H9 (cell line): ENCODE results near the gene RABGAP1L. TPM values are rescaled to one million over a fixed set of nuclear protein-coding genes. Genes with fewer than 3 reads are reported as not detected.

Experiments
- DNase-seq: peaks from one replicate; pipeline ENCODE4 v3.0.0-alpha.2; 2017
- H2AFZ ChIP-seq: one replicate; pipeline ENCODE4 v1.6.1; 2013; ENCODE audit warnings: mild to moderate bottlenecking, low read length, control low read depth, moderate library complexity
- H2AK5ac ChIP-seq: 2 replicates; pipeline ENCODE4 v1.6.1; 2013; ENCODE audit warnings: low read length, control low read depth, mixed read lengths; ENCODE audit not compliant: insufficient read length
- H2BK120ac ChIP-seq: one replicate; pipeline ENCODE4 v1.6.1; 2013; ENCODE audit warnings: low read depth, mild to moderate bottlenecking, low read length, control low read depth, inconsistent platforms; ENCODE audit not compliant: poor library complexity, severe bottlenecking
- H2BK12ac ChIP-seq: 2 replicates; pipeline ENCODE4 v1.6.1; 2013; ENCODE audit warnings: low read length, control low read depth, mixed read lengths, low read depth; ENCODE audit not compliant: insufficient read length
- H2BK15ac ChIP-seq: 2 replicates; pipeline ENCODE4 v1.6.1; 2013; ENCODE audit warnings: low read depth, low read length, control low read depth
- H2BK20ac ChIP-seq: one replicate; pipeline ENCODE4 v1.6.1; 2013; ENCODE audit warnings: low read depth, mild to moderate bottlenecking, low read length, control low read depth, inconsistent platforms; ENCODE audit not compliant: poor library complexity, severe bottlenecking
- H2BK5ac ChIP-seq: 2 replicates; pipeline ENCODE4 v1.6.1; 2013; ENCODE audit warnings: low read length, control low read depth, mixed read lengths; ENCODE audit not compliant: insufficient read length
- H3K14ac ChIP-seq: 2 replicates; pipeline ENCODE4 v1.6.1; 2013; ENCODE audit warnings: low read length, control low read depth; ENCODE audit not compliant: insufficient read depth
- H3K18ac ChIP-seq: 2 replicates; pipeline ENCODE4 v1.6.1; 2013; ENCODE audit warnings: low read depth, mild to moderate bottlenecking, mixed read lengths, low read length, control low read depth; ENCODE audit not compliant: insufficient read length
- H3K23ac ChIP-seq: 2 replicates; pipeline ENCODE4 v1.6.1; 2013; ENCODE audit warnings: low read length, control low read depth, mixed read lengths, low read depth; ENCODE audit not compliant: insufficient read length
- H3K23me2 ChIP-seq: 2 replicates; pipeline ENCODE4 v1.6.1; 2013; ENCODE audit warnings: low read depth, mild to moderate bottlenecking, mixed read lengths, low read length, control low read depth; ENCODE audit not compliant: insufficient read length, poor library complexity, severe bottlenecking
- H3K27ac ChIP-seq: 2 replicates; pipeline ENCODE4 v1.5.1; 2013; ENCODE audit warnings: low read length, control low read depth, mixed read lengths, low read depth; ENCODE audit not compliant: insufficient read length
- H3K27me3 ChIP-seq: 2 replicates; pipeline ENCODE4 v1.6.1; 2013; ENCODE audit warnings: low read length, control low read depth, inconsistent platforms; ENCODE audit not compliant: insufficient read depth
- H3K4ac ChIP-seq: 2 replicates; pipeline ENCODE4 v1.6.1; 2013; ENCODE audit warnings: low read depth, mild to moderate bottlenecking, control low read depth, inconsistent platforms, low read length, moderate library complexity
- H3K4me1 ChIP-seq: 2 replicates; pipeline ENCODE4 v1.6.1; 2013; ENCODE audit warnings: low read length, control low read depth, inconsistent platforms; ENCODE audit not compliant: insufficient read depth
- H3K4me2 ChIP-seq: 2 replicates; pipeline ENCODE4 v1.6.1; 2013; ENCODE audit warnings: low read length, control low read depth, mixed read lengths; ENCODE audit not compliant: insufficient read length, insufficient read depth
- H3K56ac ChIP-seq: 2 replicates; pipeline ENCODE4 v1.6.1; 2013; ENCODE audit warnings: low read depth, mild to moderate bottlenecking, mixed read lengths, low read length, control low read depth; ENCODE audit not compliant: insufficient read length
- H3K79me1 ChIP-seq: 2 replicates; pipeline ENCODE4 v1.6.1; 2013; ENCODE audit warnings: low read depth, mild to moderate bottlenecking, moderate library complexity, low read length, control low read depth, inconsistent platforms; ENCODE audit not compliant: insufficient read depth, poor library complexity, severe bottlenecking
- H3K79me2 ChIP-seq: 2 replicates; pipeline ENCODE4 v1.6.1; 2013; ENCODE audit warnings: low read length, control low read depth, inconsistent platforms; ENCODE audit not compliant: insufficient read depth
- H3K9ac ChIP-seq: 2 replicates; pipeline ENCODE4 v1.6.1; 2013; ENCODE audit warnings: low read length, control low read depth, mixed read lengths; ENCODE audit not compliant: insufficient read length; ENCODE audit errors: extremely low read depth
- H3K9me3 ChIP-seq: one replicate; pipeline ENCODE4 v1.6.1; 2013; ENCODE audit warnings: low read depth, low read length, inconsistent platforms; ENCODE audit not compliant: control insufficient read depth
- H3T11ph ChIP-seq: one replicate; pipeline ENCODE4 v1.6.1; 2013; ENCODE audit warnings: mild to moderate bottlenecking, low read length, control low read depth, inconsistent platforms
- H4K20me1 ChIP-seq: one replicate; pipeline ENCODE4 v1.6.1; 2013; ENCODE audit not compliant: control insufficient read depth, insufficient read length, insufficient read depth
- H4K5ac ChIP-seq: 2 replicates; pipeline ENCODE4 v1.6.1; 2013; ENCODE audit warnings: low read depth, mild to moderate bottlenecking, mixed read lengths, low read length, control low read depth; ENCODE audit not compliant: insufficient read length
- H4K8ac ChIP-seq: replicated peaks from 2 replicates; pipeline ENCODE4 v1.6.1; 2013; ENCODE audit warnings: low read length, control low read depth, mixed read lengths, low read depth; ENCODE audit not compliant: insufficient read length
- H4K91ac ChIP-seq: 2 replicates; pipeline ENCODE4 v1.6.1; 2013; ENCODE audit warnings: low read depth, mild to moderate bottlenecking, moderate library complexity, mixed read lengths, low read length, control low read depth; ENCODE audit not compliant: insufficient read length
- H3K27ac Mint-ChIP-seq, 3 experiments: 2 replicates in 2 of 3; 3 replicates in 1 of 3; pipeline ENCODE4 v1.8.0; 2020 to 2021; ENCODE audit warnings: mixed read lengths in 3 of 3, mild to moderate bottlenecking in 1 of 3, moderate library complexity in 1 of 3
- H3K27me3 Mint-ChIP-seq: 2 replicates; pipeline ENCODE4 v1.8.0; 2021; ENCODE audit warnings: low read depth, mild to moderate bottlenecking, moderate library complexity, mixed read lengths
- H3K36me3 Mint-ChIP-seq, 3 experiments: 2 replicates in 2 of 3; 3 replicates in 1 of 3; pipeline ENCODE4 v1.8.0; 2020 to 2021; ENCODE audit warnings: low read depth in 3 of 3, mixed read lengths in 3 of 3; ENCODE audit not compliant: insufficient read depth in 1 of 3
- H3K4me1 Mint-ChIP-seq, 2 experiments: 2 replicates each; pipeline ENCODE4 v1.8.0; 2020; ENCODE audit warnings: mixed read lengths in 2 of 2
- H3K4me3 Mint-ChIP-seq, 2 experiments: 2 replicates in 1 of 2; 3 replicates in 1 of 2; pipeline ENCODE4 v1.8.0; 2020 to 2021; ENCODE audit warnings: mild to moderate bottlenecking in 2 of 2, mixed read lengths in 2 of 2, moderate library complexity in 1 of 2
- H3K9me3 Mint-ChIP-seq, 2 experiments: 2 replicates in 1 of 2; 3 replicates in 1 of 2; pipeline ENCODE4 v1.8.0; 2020; ENCODE audit warnings: mild to moderate bottlenecking in 2 of 2, mixed read lengths in 2 of 2, moderate library complexity in 1 of 2
- CTCF ChIP-seq: fragments of 200-600 bp; sonication (generic); conservative IDR thresholded peaks from 3 replicates; pipeline ENCODE4 v1.8.0; 2021; ENCODE audit warnings: antibody characterized with exemption, mild to moderate bottlenecking
- WGBS: extraction: QIAGEN DNeasy Blood & Tissue Kit; methylation state at CpG from one replicate; pipeline ENCODE4 v1.1.7; 2013; ENCODE audit warnings: missing lambda C conversion rate, low lambda C conversion rate, mixed read lengths; ENCODE audit not compliant: insufficient read length; ENCODE audit errors: extremely low coverage; 5-methylcytosine and 5-hydroxymethylcytosine counted together
- total RNA-seq: library from RNA; stranded (reverse); gene quantifications from 2 replicates; pipeline ENCODE4 v1.2.1, GENCODE V29; 2021

The RABGAP1L gene
- total RNA-seq, 1 experiment from 2014 or later, result 147 TPM

- DNase-seq, result no peak
- Histone ChIP-seq H3K4ac (no peak overlapping the region), H2AK5ac (no peak overlapping the region), H4K91ac (no peak overlapping the region), H2AFZ (no peak overlapping the region), H3K14ac (no peak overlapping the region), H4K5ac (no peak overlapping the region), H3K9me3 (no peaks in the 10 kb centered on the region), H2BK15ac (no peak overlapping the region), H3K4me2 (no peak overlapping the region), H3K56ac (no peak overlapping the region), H4K20me1 (no peaks in the 10 kb centered on the region), H2BK20ac (no peak overlapping the region), H3K23me2 (no peaks in the 10 kb centered on the region), H2BK5ac (no peak overlapping the region), H2BK120ac (no peak overlapping the region), H3K27ac (no peak overlapping the region), H3K4me1 (peaks cover 5% of the 10 kb centered on the region; the same call in 1 of the 2 replicates), H3T11ph (no peak overlapping the region), H2BK12ac (no peak overlapping the region), H3K27me3 (no peaks in the 10 kb centered on the region), H3K79me1 (no peaks in the 10 kb centered on the region), H3K23ac (no peak overlapping the region), H4K8ac (no peak overlapping the region), H3K18ac (no peak overlapping the region), H3K9ac (no peak overlapping the region), H3K79me2 (no peaks in the 10 kb centered on the region)
- Mint-ChIP-seq H3K36me3 (no peaks in the 10 kb centered on the region), H3K27ac (no peak overlapping the region), H3K9me3 (no peaks in the 10 kb centered on the region), H3K27me3 (no peaks in the 10 kb centered on the region), H3K4me1 (peaks cover 17 to 21% of the 10 kb centered on the region in 2 experiments), H3K4me3 (no peak overlapping the region)
- WGBS, result no CpG with 5 or more reads among the region's 3 CpGs
- no peak for TF ChIP-seq CTCF
These were observed 877.2 kb downstream of the RABGAP1L start for GRCh38 chr1:175036476-175036875.
